Activated T-cell treated with anti-CD3 and anti-CD28 coated beads, Interleukin-2, amount 50 U/mL, for 4 hours (primary cell): ENCODE data around the gene NRIP1. TPM values are rescaled to one million over a fixed set of nuclear protein-coding genes. Genes with fewer than 3 reads are reported as not detected.

Experiments used
- ATAC-seq, 2 donors: fragments of 200-7000 bp; cut with Tn5 transposase; one replicate each; pipeline ENCODE4 v1.10.0; 2021
- DNase-seq: peaks from one replicate; pipeline ENCODE4 v3.0.0-alpha.2; 2020
- H3K27me3 Mint-ChIP-seq: one replicate; pipeline ENCODE4 v1.8.0; 2021; ENCODE audit warnings: low read depth, mixed read lengths
- H3K36me3 Mint-ChIP-seq: one replicate; pipeline ENCODE4 v1.8.0; 2022; ENCODE audit warnings: mixed read lengths; ENCODE audit not compliant: insufficient read depth
- H3K4me1 Mint-ChIP-seq: one replicate; pipeline ENCODE4 v1.8.0; 2021; ENCODE audit warnings: low read depth, mixed read lengths
- H3K4me3 Mint-ChIP-seq: one replicate; pipeline ENCODE4 v1.8.0; 2021; ENCODE audit warnings: mild to moderate bottlenecking, moderate library complexity, mixed read lengths
- H3K9me3 Mint-ChIP-seq: one replicate; pipeline ENCODE4 v1.8.0; 2021; ENCODE audit warnings: mixed read lengths
- total RNA-seq, 3 donors: library from RNA; stranded (reverse); gene quantifications; one replicate each; pipeline ENCODE4 v1.2.1, GENCODE V29; 2021

The NRIP1 gene
- total RNA-seq, 3 donors from 2014 or later, result 26.3 to 27.3 (median 27.1) TPM

DNA sequence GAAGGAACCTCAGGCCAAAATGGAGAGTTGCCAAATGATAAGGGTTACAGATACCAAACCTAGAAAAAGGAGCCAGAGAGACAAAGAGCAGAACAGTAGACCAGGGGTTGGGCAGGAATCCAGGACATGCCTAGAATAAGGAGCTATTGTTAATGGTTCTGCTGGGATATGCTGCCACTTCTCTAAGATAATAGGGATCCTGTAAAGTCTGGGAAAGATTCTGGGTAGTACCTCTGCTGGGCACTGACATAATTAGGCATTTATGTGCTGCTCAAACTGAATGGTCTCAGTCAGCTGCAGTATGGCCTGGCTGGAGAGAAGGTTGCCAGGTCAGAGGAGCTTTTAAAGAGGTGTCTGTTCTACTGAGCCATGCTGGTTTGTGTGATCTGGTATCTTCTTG is 19.9 kb upstream of the NRIP1 start:
- no peak overlapping the region for H3K4me3 Mint-ChIP-seq
- H3K36me3 Mint-ChIP-seq, result no peaks in the 10 kb centered on the region
- DNase-seq, result no peak
- no peaks in the 10 kb centered on the region for H3K9me3 Mint-ChIP-seq
- ATAC-seq, result no peak
- no peaks in the 10 kb centered on the region for H3K4me1 Mint-ChIP-seq
- H3K27me3 Mint-ChIP-seq, result no peaks in the 10 kb centered on the region

DNA sequence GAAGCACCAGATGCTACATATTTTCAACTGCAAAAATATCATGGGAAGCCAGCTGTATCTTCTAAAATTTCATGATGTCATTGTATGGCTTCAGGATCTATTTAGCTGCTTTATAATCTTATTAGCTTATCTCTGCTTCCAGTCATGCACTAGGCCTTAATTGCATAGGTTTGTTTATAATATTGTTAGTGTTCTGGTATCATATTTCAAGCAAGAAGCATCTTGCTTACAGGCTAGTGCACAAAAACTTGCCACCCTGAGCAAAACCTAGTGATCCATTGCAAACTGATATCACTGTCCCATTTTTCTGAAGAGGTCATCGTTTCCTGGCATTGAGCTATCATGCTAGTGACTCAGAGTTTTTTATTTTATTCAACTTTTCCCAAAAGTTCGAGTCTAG is 15.7 kb upstream of the NRIP1 start:
- no peaks in the 10 kb centered on the region for H3K9me3 Mint-ChIP-seq
- DNase-seq, result no peak
- H3K36me3 Mint-ChIP-seq, result no peaks in the 10 kb centered on the region
- H3K4me1 Mint-ChIP-seq, result no peaks in the 10 kb centered on the region
- H3K4me3 Mint-ChIP-seq, result no peak overlapping the region
- ATAC-seq, result no peak
- H3K27me3 Mint-ChIP-seq, result no peaks in the 10 kb centered on the region

DNA sequence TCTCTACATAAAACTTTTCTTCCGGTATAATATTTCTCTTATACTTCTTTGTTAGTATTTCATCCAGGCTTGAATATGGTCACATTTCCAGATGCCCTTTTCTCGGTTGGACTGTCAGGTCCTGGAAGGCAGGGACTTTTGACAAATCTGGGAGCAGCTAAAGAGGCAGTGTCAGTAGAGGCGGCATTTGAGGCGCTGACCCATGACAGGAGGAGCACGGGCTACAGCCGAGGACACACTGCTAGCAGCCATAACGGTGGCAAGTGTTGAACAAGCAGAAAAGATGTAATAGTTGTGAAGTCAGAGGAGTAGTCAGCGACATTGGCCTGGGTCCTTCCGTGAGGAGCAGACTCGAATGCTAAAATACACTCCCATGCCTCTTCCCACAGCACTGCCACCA is 14.5 kb upstream of the NRIP1 start:
- Mint-ChIP-seq H3K4me1 (no peaks in the 10 kb centered on the region), H3K9me3 (no peaks in the 10 kb centered on the region), H3K4me3 (no peak overlapping the region), H3K27me3 (no peaks in the 10 kb centered on the region), H3K36me3 (no peaks in the 10 kb centered on the region)
- DNase-seq (no peak), ATAC-seq (no peak)

DNA sequence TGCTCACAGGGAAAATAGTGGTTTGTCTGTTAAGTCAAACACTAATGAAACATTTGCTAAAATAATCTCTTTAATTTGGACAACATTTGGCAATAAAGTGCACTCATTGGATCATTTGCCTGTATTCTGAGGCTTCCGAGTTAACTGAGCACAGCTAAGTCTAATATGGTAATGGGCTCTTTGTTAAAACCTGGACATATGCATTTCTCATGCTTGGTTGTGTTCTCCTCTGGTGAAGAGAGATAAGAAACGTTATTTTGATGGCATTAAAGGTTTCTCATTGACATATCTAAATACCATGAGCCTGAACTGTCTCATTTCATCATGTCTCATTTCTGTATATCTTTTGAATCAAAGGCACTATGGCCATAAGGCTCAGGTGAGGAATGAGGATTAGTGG is 13.4 kb upstream of the NRIP1 start:
- Mint-ChIP-seq H3K4me1 (no peaks in the 10 kb centered on the region), H3K9me3 (no peaks in the 10 kb centered on the region), H3K4me3 (no peak overlapping the region), H3K36me3 (no peaks in the 10 kb centered on the region), H3K27me3 (peaks cover 1% of the 10 kb centered on the region)
- DNase-seq (no peak), ATAC-seq (no peak)

DNA sequence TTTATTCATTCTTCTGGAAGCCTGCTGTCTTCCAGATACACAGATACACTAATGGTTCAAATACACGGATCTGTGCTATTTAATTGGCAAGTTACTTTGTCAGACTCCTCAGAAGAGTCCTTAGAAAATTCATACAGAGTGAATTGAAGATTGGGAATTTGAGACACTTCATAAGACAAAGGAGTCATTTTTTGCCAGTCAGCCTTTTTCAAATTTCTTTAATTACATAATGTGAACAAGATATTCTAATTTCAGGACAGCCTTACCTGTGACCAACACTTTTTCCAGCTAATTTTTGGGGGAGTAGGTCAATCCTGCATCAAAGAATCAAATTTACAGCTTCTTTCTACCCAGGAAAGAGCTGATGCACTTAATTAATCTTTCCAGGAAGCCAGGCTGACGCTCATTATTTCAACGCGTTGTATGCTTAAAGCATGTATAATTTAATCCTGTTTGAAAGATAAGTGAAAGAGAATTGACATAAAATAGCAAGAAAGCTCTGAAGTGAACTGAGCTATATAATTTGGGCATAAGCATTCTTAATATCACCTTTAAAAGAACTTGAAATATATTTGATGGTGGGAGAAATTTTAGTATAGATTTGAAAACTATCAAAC is 12.8 kb upstream of the NRIP1 start:
- H3K36me3 Mint-ChIP-seq, result no peaks in the 10 kb centered on the region
- no peak for DNase-seq

DNA sequence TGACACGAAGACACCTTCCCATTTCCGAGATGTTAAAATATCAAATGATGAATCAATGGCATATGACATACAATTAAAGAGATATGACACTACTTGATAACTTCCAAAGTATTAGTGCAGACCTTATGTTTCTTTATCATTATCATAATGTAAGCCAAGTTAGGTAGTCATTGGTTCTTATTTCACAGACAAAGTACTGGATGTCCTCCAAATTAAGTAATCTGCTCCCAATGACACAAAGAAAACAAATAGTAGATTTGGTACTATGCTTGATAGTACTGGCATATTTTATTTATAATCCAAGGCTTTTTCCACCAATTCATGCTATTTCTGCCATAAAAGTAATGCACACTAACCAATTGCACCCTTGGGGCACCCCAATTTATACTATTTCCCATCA is 11.9 kb upstream of the NRIP1 start:
- H3K36me3 Mint-ChIP-seq, result no peaks in the 10 kb centered on the region

More for the DNA sequence above, 12.8 kb upstream of the NRIP1 start:
- H3K4me1 Mint-ChIP-seq, result no peaks in the 10 kb centered on the region
- no peak for ATAC-seq
- peaks cover 1% of the 10 kb centered on the region for H3K27me3 Mint-ChIP-seq
- no peaks in the 10 kb centered on the region for H3K9me3 Mint-ChIP-seq
- no peak overlapping the region for H3K4me3 Mint-ChIP-seq

DNA sequence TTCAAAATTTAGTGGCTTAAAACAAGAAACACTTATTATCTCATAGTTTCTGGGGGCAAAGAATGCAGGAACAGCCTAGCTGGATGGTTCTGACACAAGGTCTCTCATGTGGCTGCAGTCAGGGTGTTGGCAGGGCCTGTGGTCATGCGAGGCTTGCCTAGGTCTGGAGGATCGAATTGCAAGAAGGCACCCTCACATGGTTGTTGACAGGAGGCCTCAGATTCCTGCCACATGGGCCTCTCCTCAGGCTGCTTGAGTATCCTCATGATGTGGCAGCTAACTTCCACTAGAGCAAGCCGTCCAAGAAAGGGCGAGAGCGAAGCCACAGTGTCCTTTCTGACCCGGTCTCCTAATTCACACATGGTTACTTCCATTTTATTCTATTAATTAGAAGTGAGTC is 6.2 kb upstream of the NRIP1 start:
- Mint-ChIP-seq H3K36me3 (no peaks in the 10 kb centered on the region), H3K4me3 (no peak overlapping the region), H3K27me3 (peaks cover 14% of the 10 kb centered on the region), H3K9me3 (no peaks in the 10 kb centered on the region), H3K4me1 (peaks cover 6% of the 10 kb centered on the region)
- DNase-seq (no peak), ATAC-seq (no peak)

More for the DNA sequence above, 11.9 kb upstream of the NRIP1 start:
- ATAC-seq (no peak), DNase-seq (no peak)
- H3K4me3 Mint-ChIP-seq, result no peak overlapping the region
- H3K9me3 Mint-ChIP-seq, result no peaks in the 10 kb centered on the region
- peaks cover 1% of the 10 kb centered on the region for H3K27me3 Mint-ChIP-seq
- no peaks in the 10 kb centered on the region for H3K4me1 Mint-ChIP-seq

DNA sequence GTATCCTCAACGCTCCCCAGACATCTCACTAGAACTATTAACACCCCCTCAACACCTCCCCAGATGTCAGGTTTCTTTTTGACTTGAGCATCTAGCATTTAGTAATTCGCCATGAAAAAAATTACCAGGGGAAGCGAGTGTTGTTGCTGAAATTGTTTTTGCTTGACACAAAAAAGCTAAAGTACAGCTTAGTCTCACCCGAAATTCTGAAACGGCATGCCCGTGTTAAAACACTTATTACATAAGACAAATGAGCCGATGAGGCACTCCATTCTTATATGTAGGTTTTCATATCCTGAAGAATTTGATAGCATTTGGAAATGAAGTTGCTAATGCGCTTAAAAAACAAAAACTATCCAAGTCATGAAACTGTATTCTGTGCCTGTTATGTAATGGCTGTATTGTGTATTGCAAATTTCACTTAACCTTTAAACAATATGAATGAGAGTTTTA is 1.3 kb upstream of the NRIP1 start:
- peaks cover 37% of the 10 kb centered on the region for H3K4me1 Mint-ChIP-seq
- peak overlapping the region; percentile 90 for H3K4me3 Mint-ChIP-seq
- H3K9me3 Mint-ChIP-seq, result no peaks in the 10 kb centered on the region
- ATAC-seq, result no peak
- H3K36me3 Mint-ChIP-seq, result peaks cover 1% of the 10 kb centered on the region
- no peak for DNase-seq
- peaks cover 16% of the 10 kb centered on the region for H3K27me3 Mint-ChIP-seq

DNA sequence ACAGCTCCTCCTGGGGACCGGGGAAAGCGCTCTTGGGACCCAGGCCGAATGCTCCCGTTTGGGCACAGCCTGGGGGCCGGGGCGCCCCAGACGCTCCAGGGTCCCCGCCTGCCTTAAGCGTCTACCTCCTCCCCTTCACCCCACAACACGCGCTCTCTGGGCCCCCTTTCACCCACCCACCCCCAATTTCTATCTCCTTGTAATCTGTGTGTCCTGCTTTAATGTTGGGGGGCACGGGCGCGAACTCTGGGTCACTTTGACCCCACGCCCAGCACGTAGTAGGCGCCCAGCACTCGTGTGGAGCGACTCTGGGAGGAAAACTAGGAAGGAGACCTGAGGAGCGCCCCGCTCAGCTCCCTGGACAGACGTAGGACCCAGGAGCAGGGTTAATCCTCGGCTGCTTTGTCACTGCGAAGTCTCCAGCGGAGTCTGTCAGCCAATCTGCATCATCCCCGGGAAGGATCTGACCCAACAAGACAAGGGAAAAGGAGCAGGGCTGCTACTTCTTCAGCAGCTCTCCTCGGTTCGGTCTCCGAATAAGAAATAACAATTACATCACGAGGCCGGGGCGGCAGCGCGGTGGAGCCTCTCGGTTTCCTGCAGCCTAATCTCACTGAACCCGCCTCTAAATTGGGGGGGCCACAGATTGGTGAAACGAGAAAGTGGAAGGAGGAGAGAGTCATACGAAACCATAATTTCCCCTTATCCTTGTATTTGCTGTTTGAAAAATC is 757 bp upstream of the NRIP1 start:
- peaks cover 18% of the 10 kb centered on the region for H3K27me3 Mint-ChIP-seq
- H3K9me3 Mint-ChIP-seq, result no peaks in the 10 kb centered on the region
- peaks cover 43% of the 10 kb centered on the region for H3K4me1 Mint-ChIP-seq
- peak overlapping the region; percentile 90 for H3K4me3 Mint-ChIP-seq
- DNase-seq (peak; percentile 65), ATAC-seq (peak; percentile 29 to 33)
- peaks cover 1% of the 10 kb centered on the region for H3K36me3 Mint-ChIP-seq

DNA sequence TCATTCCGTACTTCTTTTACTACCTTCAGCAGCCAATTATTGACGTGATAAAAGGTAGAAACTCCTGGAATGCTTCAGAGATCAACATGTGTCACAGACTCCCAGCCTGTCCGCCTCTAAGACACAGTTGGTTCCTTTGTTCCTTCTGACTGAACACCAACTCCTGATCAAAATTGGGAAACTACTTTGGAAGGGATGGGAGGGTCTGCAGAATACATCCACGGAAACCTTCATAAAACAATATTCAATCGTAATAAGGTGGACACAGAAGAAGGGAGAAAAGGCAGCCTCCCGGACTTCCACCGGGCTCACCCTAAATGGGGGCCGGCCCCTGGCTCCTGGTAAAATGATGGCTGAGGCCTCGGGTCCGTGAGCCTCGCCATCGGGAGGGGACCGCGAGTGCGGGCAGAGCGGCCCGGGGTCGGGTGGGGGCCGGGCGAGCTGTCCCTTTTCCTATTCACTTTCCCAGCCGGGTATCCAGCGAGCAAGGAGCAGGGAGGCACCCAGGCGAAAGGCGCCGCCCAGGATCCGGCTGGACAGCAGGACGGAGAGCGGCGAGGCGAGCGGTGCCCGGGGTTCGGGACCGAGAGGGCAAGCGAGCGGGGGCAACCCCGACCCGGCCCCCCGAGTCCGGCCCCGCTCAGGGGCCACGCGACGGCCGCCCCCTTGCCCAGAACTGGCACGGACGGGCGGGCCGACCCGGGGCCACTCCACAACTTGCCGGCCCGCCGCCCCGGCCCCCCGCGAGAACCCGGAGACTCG is 805 bp downstream of the NRIP1 start:
- ATAC-seq (no peak), DNase-seq (no peak)
- H3K4me3 Mint-ChIP-seq, result peak overlapping the region; percentile 87
- no peaks in the 10 kb centered on the region for H3K9me3 Mint-ChIP-seq
- peaks cover 1% of the 10 kb centered on the region for H3K36me3 Mint-ChIP-seq
- peaks cover 55% of the 10 kb centered on the region for H3K4me1 Mint-ChIP-seq
- H3K27me3 Mint-ChIP-seq, result peaks cover 17% of the 10 kb centered on the region

DNA sequence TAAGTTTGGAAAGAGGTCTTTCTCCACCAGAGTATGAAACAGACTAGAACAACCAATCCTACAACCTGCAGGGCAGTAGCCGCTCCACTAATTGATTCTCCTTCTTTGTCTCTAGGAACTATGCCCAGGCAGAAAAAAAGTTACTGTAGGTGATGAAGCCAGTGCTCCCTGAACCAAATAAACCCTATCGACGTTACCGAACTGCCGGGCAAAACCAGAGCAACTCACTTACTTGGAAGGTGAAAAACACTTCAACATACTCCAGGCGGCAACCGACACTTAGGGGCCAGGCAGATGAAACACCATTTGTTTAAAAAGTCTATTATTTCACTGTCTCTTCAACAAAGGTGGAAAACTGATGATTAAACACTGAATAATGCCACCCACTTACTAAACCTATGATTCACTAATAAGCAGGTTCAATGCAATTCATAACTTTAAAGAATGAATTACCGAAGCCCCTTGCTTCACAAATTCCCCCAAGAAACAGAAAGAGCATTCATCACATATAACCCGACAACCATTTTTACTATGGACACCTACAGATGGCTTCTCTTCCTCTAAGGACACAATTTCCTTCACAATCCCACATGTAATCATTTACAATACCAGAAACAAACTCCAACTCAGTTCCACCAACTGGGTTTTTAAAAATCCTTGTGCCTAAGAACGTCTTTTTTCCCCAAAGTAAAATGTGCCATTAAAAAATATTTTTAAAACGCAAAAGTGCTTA is 1.6 kb downstream of the NRIP1 start:
- ATAC-seq (peak; percentile 11 to 13), DNase-seq (peak; percentile 38)
- Mint-ChIP-seq H3K27me3 (peaks cover 16% of the 10 kb centered on the region), H3K36me3 (peaks cover 1% of the 10 kb centered on the region), H3K9me3 (no peaks in the 10 kb centered on the region), H3K4me1 (peaks cover 61% of the 10 kb centered on the region), H3K4me3 (peak overlapping the region; percentile 87)

DNA sequence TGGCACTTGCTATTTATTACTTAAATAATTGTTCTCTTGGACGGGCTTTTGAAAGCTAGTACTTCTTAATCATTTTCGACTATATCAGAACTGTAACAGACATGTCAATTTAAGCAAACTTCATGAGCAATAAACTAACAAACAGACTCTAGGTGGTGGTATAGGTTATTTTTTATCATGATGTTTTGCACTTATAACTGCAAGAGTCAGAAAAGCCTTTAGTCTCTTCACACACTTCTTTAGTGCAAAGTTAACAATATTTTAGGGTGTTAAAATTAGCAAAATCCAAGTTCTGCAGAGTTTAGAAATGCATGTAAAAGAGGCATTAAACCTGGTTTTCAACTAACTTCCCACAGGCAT is 2.2 kb downstream of the NRIP1 start:
- Mint-ChIP-seq H3K27me3 (peaks cover 11% of the 10 kb centered on the region), H3K4me1 (peaks cover 66% of the 10 kb centered on the region), H3K9me3 (no peaks in the 10 kb centered on the region), H3K4me3 (peak overlapping the region; percentile 87), H3K36me3 (peaks cover 1% of the 10 kb centered on the region)
- DNase-seq, result no peak
- no peak for ATAC-seq

DNA sequence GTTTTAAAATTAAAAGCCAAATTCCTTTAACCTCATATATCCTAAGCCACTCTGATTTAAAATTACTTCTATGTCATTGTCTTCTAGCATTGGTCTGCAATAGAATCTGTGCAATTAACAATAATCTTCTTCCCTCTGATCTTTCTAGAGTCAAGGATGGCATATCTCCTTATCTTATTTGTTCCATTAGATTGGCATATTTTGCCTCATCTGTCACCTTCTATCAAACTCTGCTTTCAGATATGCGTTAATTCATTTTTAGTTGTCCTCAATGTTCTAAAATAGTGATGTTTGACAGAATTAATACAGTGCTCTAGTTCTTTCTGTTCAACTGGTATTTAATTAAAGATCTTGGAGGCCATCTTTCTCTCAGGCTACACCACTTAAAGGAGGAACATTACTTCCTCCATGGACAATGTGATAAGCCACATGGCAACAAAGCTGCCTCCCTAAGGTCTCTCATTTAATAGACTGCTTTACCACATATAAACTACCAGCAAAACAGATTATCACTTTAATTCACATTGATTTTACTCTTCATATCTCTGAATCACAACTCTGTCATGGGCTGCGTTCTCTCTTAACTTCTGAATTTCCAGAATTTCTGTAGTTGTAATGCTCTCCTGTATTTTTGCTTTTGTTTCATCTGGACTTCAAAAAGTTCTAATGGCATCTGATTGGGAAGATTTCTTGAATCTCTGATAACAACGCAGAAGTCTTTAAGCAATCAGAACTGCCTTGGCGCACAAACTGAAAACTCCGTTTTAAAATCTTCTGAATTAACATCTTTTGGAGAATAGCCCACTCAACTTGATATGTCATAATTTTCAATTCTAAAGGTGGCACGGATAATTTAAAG is 2.8 kb downstream of the NRIP1 start:
- Mint-ChIP-seq H3K27me3 (peaks cover 5% of the 10 kb centered on the region), H3K4me1 (peaks cover 71% of the 10 kb centered on the region), H3K4me3 (peak overlapping the region; percentile 87), H3K9me3 (no peaks in the 10 kb centered on the region), H3K36me3 (peaks cover 1% of the 10 kb centered on the region)
- no peak for DNase-seq
- no peak for ATAC-seq
